SK-N-MC (cell line): Measurements from ENCODE around the gene LRMDA.

ENCODE experiments used
- DNase-seq: peaks from one replicate; pipeline ENCODE4 v3.0.0-alpha.2; 2011; ENCODE audit warnings: low read depth, low spot score
- H3K27ac ChIP-seq: fragments of 200-600 bp; sonication (generic); 2 replicates; pipeline ENCODE4 v1.5.1; 2016; ENCODE audit warnings: mixed run types
- H3K36me3 ChIP-seq: fragments of 200-600 bp; sonication (generic); 2 replicates; pipeline ENCODE4 v1.6.1; 2017; ENCODE audit warnings: antibody characterized with exemption, low read length, mixed read lengths; ENCODE audit not compliant: insufficient read depth
- H3K4me3 ChIP-seq: fragments of 200-600 bp; sonication (generic); 2 replicates; pipeline ENCODE4 v1.5.1; 2016
- H3K9ac ChIP-seq: fragments of 200-600 bp; sonication (generic); 2 replicates; pipeline ENCODE4 v1.8.0; 2017; ENCODE audit warnings: mixed run types, mixed read lengths; ENCODE audit not compliant: insufficient read length
- H3K9me3 ChIP-seq: fragments of 200-600 bp; sonication (generic); 2 replicates; pipeline ENCODE4 v1.6.1; 2017; ENCODE audit warnings: low read depth, mild to moderate bottlenecking, antibody characterized with exemption, low read length, moderate library complexity, mixed read lengths
- EZH2 ChIP-seq: fragments of 200-600 bp; sonication (generic); IDR thresholded peaks from one replicate; pipeline ENCODE4 v1.6.1; 2017; ENCODE audit warnings: antibody characterized with exemption
- FOXP2 ChIP-seq: optimal IDR thresholded peaks from 2 replicates; pipeline ENCODE3; 2011; ENCODE audit warnings: mild to moderate bottlenecking, moderate library complexity; ENCODE audit not compliant: insufficient read depth; ENCODE audit errors: extremely low read length, control extremely low read depth
- POLR2AphosphoS5 ChIP-seq: IDR thresholded peaks from 2 replicates; pipeline ENCODE4 v1.6.1; 2012; ENCODE audit warnings: mild to moderate bottlenecking, low read depth, low read length, borderline replicate concordance

LRMDA gene

GRCh38 chr10:76388321-76389023 is 957.0 kb downstream of the LRMDA start:
- Histone ChIP-seq H3K9me3 (no peaks in the 10 kb centered on the region), H3K4me3 (no peak overlapping the region), H3K27ac (no peak overlapping the region), H3K9ac (no peak overlapping the region), H3K36me3 (no peaks in the 10 kb centered on the region)
- TF ChIP-seq EZH2 (no peak), POLR2AphosphoS5 (no peak), FOXP2 (no peak)
- DNase-seq, result no peak

- no peak for DNase-seq
- no peak overlapping the region for H3K27ac ChIP-seq
- no peak overlapping the region for H3K9ac ChIP-seq
- no peaks in the 10 kb centered on the region for H3K36me3 ChIP-seq
- H3K4me3 ChIP-seq, result no peak overlapping the region
- no peaks in the 10 kb centered on the region for H3K9me3 ChIP-seq
- TF ChIP-seq EZH2 (no peak), FOXP2 (no peak), POLR2AphosphoS5 (no peak)
These were observed 962.7 kb downstream of the LRMDA start for GRCh38 chr10:76393875-76394706.

GRCh38 chr10:76394707-76395042 is 963.3 kb downstream of the LRMDA start:
- no peaks in the 10 kb centered on the region for H3K9me3 ChIP-seq
- DNase-seq, result no peak
- no peak for TF ChIP-seq POLR2AphosphoS5
- TF ChIP-seq EZH2, result no peak
- TF ChIP-seq FOXP2, result no peak
- no peaks in the 10 kb centered on the region for H3K36me3 ChIP-seq
- H3K9ac ChIP-seq, result no peak overlapping the region
- H3K27ac ChIP-seq, result no peak overlapping the region
- no peak overlapping the region for H3K4me3 ChIP-seq

- DNase-seq, result no peak
- TF ChIP-seq EZH2 (no peak), POLR2AphosphoS5 (no peak), FOXP2 (no peak)
- no peaks in the 10 kb centered on the region for H3K9me3 ChIP-seq
- no peak overlapping the region for H3K27ac ChIP-seq
- no peak overlapping the region for H3K4me3 ChIP-seq
- no peak overlapping the region for H3K9ac ChIP-seq
- no peaks in the 10 kb centered on the region for H3K36me3 ChIP-seq
These were observed 963.8 kb downstream of the LRMDA start for GRCh38 chr10:76395251-76395650.

GRCh38 chr10:76396134-76396533 is 964.7 kb downstream of the LRMDA start:
- TF ChIP-seq FOXP2 (no peak), EZH2 (no peak), POLR2AphosphoS5 (no peak)
- no peak overlapping the region for H3K9ac ChIP-seq
- H3K36me3 ChIP-seq, result no peaks in the 10 kb centered on the region
- no peak for DNase-seq
- H3K4me3 ChIP-seq, result no peak overlapping the region
- no peaks in the 10 kb centered on the region for H3K9me3 ChIP-seq
- H3K27ac ChIP-seq, result no peak overlapping the region

- Histone ChIP-seq H3K27ac (no peak overlapping the region), H3K36me3 (no peaks in the 10 kb centered on the region), H3K9me3 (no peaks in the 10 kb centered on the region), H3K9ac (no peak overlapping the region), H3K4me3 (no peak overlapping the region)
- no peak for DNase-seq
- TF ChIP-seq FOXP2 (no peak), EZH2 (no peak), POLR2AphosphoS5 (no peak)
These were observed 966.0 kb downstream of the LRMDA start for GRCh38 chr10:76397181-76398042.

- TF ChIP-seq POLR2AphosphoS5 (no peak), FOXP2 (no peak), EZH2 (no peak)
- no peak overlapping the region for H3K9ac ChIP-seq
- no peak for DNase-seq
These were observed 966.8 kb downstream of the LRMDA start for GRCh38 chr10:76398043-76398710.

More at GRCh38 chr10:76398043-76398710, 966.8 kb downstream of the LRMDA start:
- H3K36me3 ChIP-seq, result no peaks in the 10 kb centered on the region
- no peak overlapping the region for H3K27ac ChIP-seq
- no peaks in the 10 kb centered on the region for H3K9me3 ChIP-seq
- no peak overlapping the region for H3K4me3 ChIP-seq
